Osteoblast (primary cell): ENCODE results near the gene ANKUB1. TPM values are rescaled to one million over a fixed set of nuclear protein-coding genes. Genes with fewer than 3 reads are reported as not detected.

Experiments used
- DNase-seq: peaks from one replicate; pipeline ENCODE4 v3.0.0; 2011; ENCODE audit warnings: low spot score, mixed read lengths; ENCODE audit not compliant: insufficient read length; ENCODE audit errors: missing footprints
- H2AFZ ChIP-seq: 2 replicates; pipeline ENCODE4 v1.6.0; 2011; ENCODE audit warnings: mild to moderate bottlenecking, low read length
- H3K27ac ChIP-seq: 2 replicates; pipeline ENCODE4 v1.5.1; 2011; ENCODE audit warnings: mild to moderate bottlenecking, low read depth, low read length, moderate library complexity
- H3K27me3 ChIP-seq: 2 replicates; pipeline ENCODE4 v1.6.0; 2012; ENCODE audit warnings: mild to moderate bottlenecking, control low read depth, inconsistent platforms, low read length, moderate library complexity; ENCODE audit not compliant: insufficient read depth
- H3K36me3 ChIP-seq: 2 replicates; pipeline ENCODE4 v1.5.1; 2011; ENCODE audit warnings: mild to moderate bottlenecking, low read length, control low read depth, moderate library complexity; ENCODE audit not compliant: insufficient read depth
- H3K4me1 ChIP-seq: 2 replicates; pipeline ENCODE4 v1.5.1; 2011; ENCODE audit warnings: mild to moderate bottlenecking, low read length, control low read depth, moderate library complexity; ENCODE audit not compliant: insufficient read depth
- H3K4me2 ChIP-seq: 2 replicates; pipeline ENCODE4 v1.6.0; 2011; ENCODE audit warnings: mild to moderate bottlenecking, low read length; ENCODE audit not compliant: insufficient read depth
- H3K4me3 ChIP-seq: fragments of 200-600 bp; sonication (generic); 3 replicates; pipeline ENCODE4 v1.5.1; 2012; ENCODE audit warnings: mild to moderate bottlenecking, low read length, inconsistent platforms; ENCODE audit not compliant: insufficient read depth
- H3K79me2 ChIP-seq: 2 replicates; pipeline ENCODE4 v1.6.0; 2012; ENCODE audit warnings: mild to moderate bottlenecking, low read length, control low read depth, inconsistent platforms; ENCODE audit not compliant: insufficient read depth
- H3K9me3 ChIP-seq: 2 replicates; pipeline ENCODE4 v1.5.1; 2011; ENCODE audit warnings: low read depth, low read length, control low read depth
- H4K20me1 ChIP-seq: 2 replicates; pipeline ENCODE4 v1.6.0; 2012; ENCODE audit warnings: mild to moderate bottlenecking, low read length, control low read depth; ENCODE audit not compliant: insufficient read depth
- total RNA-seq: library from RNA; depleted of rRNA; stranded (reverse); fragments of >200 nt; gene quantifications from 2 replicates; pipeline ENCODE4 v1.2.3, GENCODE V29; 2012
- TF ChIP-seq, protein P1 (sequence below): IDR thresholded peaks from 2 replicates; pipeline ENCODE4 v1.5.1; 2011; ENCODE audit warnings: mild to moderate bottlenecking, low read depth, low read length, moderate library complexity; ENCODE audit errors: extremely low read depth

Gene ANKUB1
- total RNA-seq, 1 donor = under 0.01 TPM

DNA sequence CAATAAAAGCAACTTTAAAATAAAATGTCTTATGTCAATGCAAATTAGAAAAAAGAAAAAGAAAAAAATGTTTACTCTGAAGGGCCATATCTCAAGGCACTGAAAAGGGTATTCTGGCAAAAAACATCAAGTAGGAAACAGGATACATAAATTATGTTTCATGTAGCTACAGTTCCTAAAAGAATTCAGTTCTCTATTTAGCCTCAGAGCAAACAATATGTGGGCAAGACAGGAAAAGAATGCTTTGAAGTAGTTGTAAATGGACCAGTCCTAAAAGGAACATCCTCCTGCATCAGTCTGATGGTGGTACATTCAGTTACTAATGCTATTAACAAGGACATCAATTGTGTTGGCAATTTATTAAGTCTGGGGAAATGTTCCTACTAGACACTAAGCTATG lies 48.2 kb downstream of the ANKUB1 start:
- no peak overlapping the region for H3K4me2 ChIP-seq
- H3K27me3 ChIP-seq = no peaks in the 10 kb centered on the region
- no peak overlapping the region for H3K27ac ChIP-seq
- H4K20me1 ChIP-seq = no peaks in the 10 kb centered on the region
- H2AFZ ChIP-seq = no peak overlapping the region
- no peaks in the 10 kb centered on the region for H3K9me3 ChIP-seq
- TF ChIP-seq, protein P1, sequence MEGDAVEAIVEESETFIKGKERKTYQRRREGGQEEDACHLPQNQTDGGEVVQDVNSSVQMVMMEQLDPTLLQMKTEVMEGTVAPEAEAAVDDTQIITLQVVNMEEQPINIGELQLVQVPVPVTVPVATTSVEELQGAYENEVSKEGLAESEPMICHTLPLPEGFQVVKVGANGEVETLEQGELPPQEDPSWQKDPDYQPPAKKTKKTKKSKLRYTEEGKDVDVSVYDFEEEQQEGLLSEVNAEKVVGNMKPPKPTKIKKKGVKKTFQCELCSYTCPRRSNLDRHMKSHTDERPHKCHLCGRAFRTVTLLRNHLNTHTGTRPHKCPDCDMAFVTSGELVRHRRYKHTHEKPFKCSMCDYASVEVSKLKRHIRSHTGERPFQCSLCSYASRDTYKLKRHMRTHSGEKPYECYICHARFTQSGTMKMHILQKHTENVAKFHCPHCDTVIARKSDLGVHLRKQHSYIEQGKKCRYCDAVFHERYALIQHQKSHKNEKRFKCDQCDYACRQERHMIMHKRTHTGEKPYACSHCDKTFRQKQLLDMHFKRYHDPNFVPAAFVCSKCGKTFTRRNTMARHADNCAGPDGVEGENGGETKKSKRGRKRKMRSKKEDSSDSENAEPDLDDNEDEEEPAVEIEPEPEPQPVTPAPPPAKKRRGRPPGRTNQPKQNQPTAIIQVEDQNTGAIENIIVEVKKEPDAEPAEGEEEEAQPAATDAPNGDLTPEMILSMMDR = no peak
- no peak overlapping the region for H3K4me3 ChIP-seq
- H3K36me3 ChIP-seq = peaks cover 44% of the 10 kb centered on the region
- peaks cover 27% of the 10 kb centered on the region for H3K79me2 ChIP-seq
- no peak for DNase-seq
- H3K4me1 ChIP-seq = no peaks in the 10 kb centered on the region

DNA sequence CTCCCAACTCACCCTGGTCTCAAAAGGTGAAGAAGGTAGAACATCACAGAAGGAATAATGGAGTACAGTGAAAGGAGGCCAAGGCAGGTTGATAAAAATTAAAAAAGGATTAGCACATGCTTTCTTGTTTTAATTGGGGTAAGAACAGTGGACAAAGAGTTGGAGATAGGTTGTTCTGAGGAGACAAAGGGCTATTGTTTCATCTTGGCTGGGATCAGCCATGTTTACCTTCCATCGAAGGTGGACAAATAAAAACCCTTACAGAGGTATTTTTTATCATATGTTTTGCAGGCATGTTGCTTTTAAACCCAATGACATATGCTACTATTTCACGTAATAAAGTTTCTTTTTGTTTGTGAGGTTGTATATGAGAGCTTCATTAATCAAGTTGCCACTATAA lies 53.0 kb downstream of the ANKUB1 start:
- no peak overlapping the region for H3K4me2 ChIP-seq
- no peak overlapping the region for H3K4me3 ChIP-seq
- H4K20me1 ChIP-seq = no peaks in the 10 kb centered on the region
- no peaks in the 10 kb centered on the region for H3K27me3 ChIP-seq
- H2AFZ ChIP-seq = no peak overlapping the region
- H3K27ac ChIP-seq = no peak overlapping the region
- H3K79me2 ChIP-seq = peaks cover 3% of the 10 kb centered on the region
- H3K36me3 ChIP-seq = peaks cover 17% of the 10 kb centered on the region
- H3K4me1 ChIP-seq = peaks cover 14% of the 10 kb centered on the region
- no peak for DNase-seq
- no peaks in the 10 kb centered on the region for H3K9me3 ChIP-seq
- TF ChIP-seq, protein P1 = no peak

- no peak overlapping the region for H3K4me3 ChIP-seq
- no peaks in the 10 kb centered on the region for H3K9me3 ChIP-seq
- peaks cover 14% of the 10 kb centered on the region for H3K4me1 ChIP-seq
- H3K4me2 ChIP-seq = no peak overlapping the region
- no peaks in the 10 kb centered on the region for H4K20me1 ChIP-seq
- H3K36me3 ChIP-seq = peaks cover 17% of the 10 kb centered on the region
- no peaks in the 10 kb centered on the region for H3K27me3 ChIP-seq
- H3K27ac ChIP-seq = no peak overlapping the region
- H3K79me2 ChIP-seq = no peaks in the 10 kb centered on the region
- H2AFZ ChIP-seq = no peak overlapping the region
- TF ChIP-seq, protein P1 = no peak
- no peak for DNase-seq
These were observed 53.5 kb downstream of the ANKUB1 start for GRCh38 chr3:149738876-149739275.

DNA sequence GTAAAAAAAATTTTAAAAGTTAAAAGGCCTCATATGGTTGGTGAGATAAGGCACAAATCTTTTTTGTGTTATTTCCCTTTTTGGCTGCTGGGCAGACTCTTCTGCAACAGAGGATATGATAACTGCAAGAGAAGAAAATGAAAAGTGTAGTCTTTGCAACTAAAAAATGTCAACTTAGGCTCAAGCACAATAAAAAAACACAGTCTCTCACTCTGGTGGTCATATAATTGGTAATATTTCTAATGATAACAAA lies 55.5 kb downstream of the ANKUB1 start:
- Histone ChIP-seq H3K4me1 (peaks cover 14% of the 10 kb centered on the region), H4K20me1 (no peaks in the 10 kb centered on the region), H3K79me2 (no peaks in the 10 kb centered on the region), H3K9me3 (no peaks in the 10 kb centered on the region), H3K4me2 (no peak overlapping the region), H3K27me3 (no peaks in the 10 kb centered on the region), H3K36me3 (peaks cover 17% of the 10 kb centered on the region), H3K27ac (no peak overlapping the region), H3K4me3 (no peak overlapping the region), H2AFZ (no peak overlapping the region)
- DNase-seq = no peak
- TF ChIP-seq, protein P1 = no peak
